GM18502 (cell line): ENCODE results near the gene UCP2.
"Not testable (repeated sequence)": the region's sequence is repeated elsewhere in the genome, so short reads cannot be mapped to it uniquely, and the experiment has no call there.

Experiments
- ATAC-seq: cut with Tn5 transposase; IDR thresholded peaks from one replicate; pipeline ENCODE4 v1.9.1; 2021; ENCODE audit warnings: mild to moderate bottlenecking; ENCODE audit not compliant: unreplicated experiment, poor library complexity

UCP2 gene

GRCh38 chr11:73949246-73949645, 33.4 kb downstream of the UCP2 start:
- no peak for ATAC-seq

- no peak for ATAC-seq
Measured at GRCh38 chr11:73946798-73947458, 35.7 kb downstream of the UCP2 start.

DNA sequence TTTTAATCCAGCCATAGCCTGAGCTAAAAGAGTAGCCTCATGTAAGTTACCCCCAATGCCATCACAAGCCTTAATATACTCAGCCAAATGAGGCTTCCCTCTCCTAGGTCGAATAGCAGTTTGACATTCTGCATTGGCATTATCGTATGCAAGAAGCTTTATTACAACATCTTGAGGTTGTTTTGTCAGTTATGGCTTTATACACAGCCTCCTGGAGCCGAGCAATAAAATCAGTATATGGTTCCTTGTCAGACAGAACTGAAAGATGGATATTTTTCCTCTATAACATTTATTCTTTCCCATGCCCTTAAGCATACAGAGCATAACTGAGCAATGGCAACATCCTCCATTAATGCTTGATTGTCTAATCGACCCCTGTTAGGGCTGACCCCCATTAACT, 37.2 kb downstream of the UCP2 start:
- no peak for ATAC-seq

GRCh38 chr11:73944901-73945300, 37.7 kb downstream of the UCP2 start:
- no peak for ATAC-seq

DNA sequence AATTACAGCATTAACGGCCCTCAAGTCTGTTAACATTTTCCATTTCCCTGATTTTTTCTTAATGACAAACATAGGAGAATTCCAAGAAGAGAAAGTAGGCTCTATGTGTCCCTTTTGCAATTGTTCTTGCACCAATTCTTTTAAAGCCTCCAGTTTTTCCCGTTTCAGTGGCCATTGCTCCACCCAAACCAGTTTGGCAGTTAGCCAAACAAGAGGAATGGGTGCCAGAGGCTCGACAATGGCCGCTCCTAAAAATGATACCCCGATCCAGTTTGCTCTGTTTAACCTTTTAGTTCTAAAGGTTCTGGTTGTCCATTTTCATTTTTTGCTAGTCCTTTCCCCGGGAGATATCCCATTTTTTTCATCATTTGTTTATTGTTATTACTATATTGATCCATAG, 38.6 kb downstream of the UCP2 start:
- ATAC-seq, result no peak

DNA sequence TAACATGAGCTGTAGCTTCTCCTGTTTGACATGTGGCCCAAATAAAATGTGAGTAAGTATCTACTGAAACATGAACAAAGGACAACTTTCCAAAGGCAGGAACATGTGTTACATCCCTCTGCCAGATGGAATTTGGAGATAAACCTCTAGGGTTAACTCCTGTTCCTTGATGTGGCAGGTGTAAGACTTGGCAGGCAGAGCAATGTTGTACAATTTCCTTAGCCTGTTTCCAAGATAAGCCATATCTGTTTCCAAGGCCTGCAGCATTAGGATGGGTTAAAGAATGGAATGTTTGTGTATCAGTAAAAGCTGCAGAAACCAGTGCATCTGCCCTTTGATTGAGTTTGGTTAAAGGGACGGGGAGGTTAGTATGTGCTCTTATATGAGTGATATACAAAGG, 40.6 kb downstream of the UCP2 start:
- ATAC-seq, result no peak

- no peak for ATAC-seq
Measured at GRCh38 chr11:73940801-73941570, 41.7 kb downstream of the UCP2 start.

GRCh38 chr11:73939096-73939495, 43.5 kb downstream of the UCP2 start:
- no peak for ATAC-seq

- not testable (repeated sequence) for ATAC-seq
Measured at GRCh38 chr11:73936047-73936446, 46.6 kb downstream of the UCP2 start.

- no peak for ATAC-seq
Measured at GRCh38 chr11:73932781-73933180, 49.9 kb downstream of the UCP2 start.

- ATAC-seq, result no peak
Measured at GRCh38 chr11:73931951-73932350, 50.7 kb downstream of the UCP2 start.

DNA sequence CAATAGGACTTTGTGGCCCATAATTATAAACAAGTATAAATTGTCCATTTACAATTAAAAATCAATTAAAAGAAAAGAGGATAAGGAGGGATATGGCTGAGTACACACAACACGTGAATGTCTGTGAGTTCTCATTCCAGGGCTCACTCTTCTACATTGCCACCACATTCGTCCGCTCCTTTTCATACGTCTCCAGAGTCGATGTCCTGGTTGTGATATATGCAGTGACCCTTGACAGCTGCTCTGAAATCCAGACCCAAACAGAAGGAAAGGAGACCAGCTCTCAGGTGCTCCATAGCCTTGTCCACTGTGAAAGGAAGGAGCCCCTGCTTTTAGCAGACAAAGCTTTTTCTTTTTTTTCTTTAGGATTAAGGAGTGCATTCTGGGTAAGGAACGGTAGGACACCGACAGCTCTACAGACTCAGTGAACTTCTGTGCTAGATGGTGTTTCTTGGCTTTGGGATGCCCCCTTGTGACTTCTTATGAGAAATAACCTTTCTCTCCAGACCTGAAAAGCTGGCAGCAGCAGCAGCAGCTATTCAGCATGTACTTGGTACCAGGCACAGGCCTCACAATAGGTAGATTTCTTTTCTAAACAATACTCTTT, 51.5 kb downstream of the UCP2 start:
- ATAC-seq, result no peak

- ATAC-seq, result no peak
Measured at GRCh38 chr11:73929388-73929787, 53.3 kb downstream of the UCP2 start.
